Measurements from ENCODE around the gene ETFA.

- TF ChIP-seq CTCF (IDR thresholded peaks at IDR 0.05; ENCODE audit: poor library complexity) (no peak), EZH2phosphoT487 (IDR thresholded peaks at IDR 0.05; ENCODE audit: low read depth, severe bottlenecking, unreplicated experiment) (no peak), EZH2 (IDR thresholded peaks at IDR 0.05; ENCODE audit: borderline replicate concordance) (no peak)
Observed at GRCh38 chr15:76298986-76299385, 12.3 kb downstream of the ETFA start.

Data from hepatocyte (in vitro differentiated cells).